PC-9 (cell line): ENCODE measurements around the gene MBD5.

Source experiments
- CTCF ChIP-seq: fragments of 200-600 bp; sonication (generic); conservative IDR thresholded peaks from 2 replicates; pipeline ENCODE4 v1.6.1; 2017; ENCODE audit warnings: mixed run types, antibody characterized with exemption, mild to moderate bottlenecking, moderate library complexity
- EZH2 ChIP-seq: fragments of 200-600 bp; sonication (generic); IDR thresholded peaks from 2 replicates; pipeline ENCODE4 v1.8.0; 2017; ENCODE audit warnings: antibody characterized with exemption, low read depth

GRCh38 chr2:148531235-148531634 is 510.3 kb downstream of the MBD5 start:
- no peak for TF ChIP-seq CTCF
- no peak for TF ChIP-seq EZH2
